ENCODE results near the gene AFF2.

The AFF2 gene

GRCh38 chrX:148763896-148764295 is 263.5 kb downstream of the AFF2 start:
- no peak for ATAC-seq
- TF ChIP-seq, protein P1, sequence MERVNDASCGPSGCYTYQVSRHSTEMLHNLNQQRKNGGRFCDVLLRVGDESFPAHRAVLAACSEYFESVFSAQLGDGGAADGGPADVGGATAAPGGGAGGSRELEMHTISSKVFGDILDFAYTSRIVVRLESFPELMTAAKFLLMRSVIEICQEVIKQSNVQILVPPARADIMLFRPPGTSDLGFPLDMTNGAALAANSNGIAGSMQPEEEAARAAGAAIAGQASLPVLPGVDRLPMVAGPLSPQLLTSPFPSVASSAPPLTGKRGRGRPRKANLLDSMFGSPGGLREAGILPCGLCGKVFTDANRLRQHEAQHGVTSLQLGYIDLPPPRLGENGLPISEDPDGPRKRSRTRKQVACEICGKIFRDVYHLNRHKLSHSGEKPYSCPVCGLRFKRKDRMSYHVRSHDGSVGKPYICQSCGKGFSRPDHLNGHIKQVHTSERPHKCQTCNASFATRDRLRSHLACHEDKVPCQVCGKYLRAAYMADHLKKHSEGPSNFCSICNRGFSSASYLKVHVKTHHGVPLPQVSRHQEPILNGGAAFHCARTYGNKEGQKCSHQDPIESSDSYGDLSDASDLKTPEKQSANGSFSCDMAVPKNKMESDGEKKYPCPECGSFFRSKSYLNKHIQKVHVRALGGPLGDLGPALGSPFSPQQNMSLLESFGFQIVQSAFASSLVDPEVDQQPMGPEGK (CRISPR knock-in tag; IDR thresholded peaks at IDR 0.05; ENCODE audit: borderline replicate concordance), result no peak
- TF ChIP-seq, protein P2, sequence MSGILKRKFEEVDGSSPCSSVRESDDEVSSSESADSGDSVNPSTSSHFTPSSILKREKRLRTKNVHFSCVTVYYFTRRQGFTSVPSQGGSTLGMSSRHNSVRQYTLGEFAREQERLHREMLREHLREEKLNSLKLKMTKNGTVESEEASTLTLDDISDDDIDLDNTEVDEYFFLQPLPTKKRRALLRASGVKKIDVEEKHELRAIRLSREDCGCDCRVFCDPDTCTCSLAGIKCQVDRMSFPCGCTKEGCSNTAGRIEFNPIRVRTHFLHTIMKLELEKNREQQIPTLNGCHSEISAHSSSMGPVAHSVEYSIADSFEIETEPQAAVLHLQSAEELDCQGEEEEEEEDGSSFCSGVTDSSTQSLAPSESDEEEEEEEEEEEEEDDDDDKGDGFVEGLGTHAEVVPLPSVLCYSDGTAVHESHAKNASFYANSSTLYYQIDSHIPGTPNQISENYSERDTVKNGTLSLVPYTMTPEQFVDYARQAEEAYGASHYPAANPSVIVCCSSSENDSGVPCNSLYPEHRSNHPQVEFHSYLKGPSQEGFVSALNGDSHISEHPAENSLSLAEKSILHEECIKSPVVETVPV (CRISPR knock-in tag; IDR thresholded peaks at IDR 0.05), result no peak
- TF ChIP-seq TCF4 (CRISPR knock-in tag; IDR thresholded peaks at IDR 0.05; ENCODE audit: borderline replicate concordance) (no peak), ZFP3 (CRISPR knock-in tag; IDR thresholded peaks at IDR 0.05) (no peak)

GRCh38 chrX:148768296-148768695 is 267.9 kb downstream of the AFF2 start:
- ATAC-seq, result no peak
- TF ChIP-seq, protein P1 (CRISPR knock-in tag; IDR thresholded peaks at IDR 0.05; ENCODE audit: borderline replicate concordance), result no peak
- TF ChIP-seq POU6F1 (CRISPR knock-in tag; IDR thresholded peaks at IDR 0.05; ENCODE audit: borderline replicate concordance, low read depth), result no peak
- TF ChIP-seq ZNF8 (CRISPR knock-in tag; IDR thresholded peaks at IDR 0.05), result no peak
- no peak for TF ChIP-seq ARNTL (CRISPR knock-in tag; IDR thresholded peaks at IDR 0.05; ENCODE audit: borderline replicate concordance, low read depth)
- no peak for TF ChIP-seq ZNF70 (CRISPR knock-in tag; IDR thresholded peaks at IDR 0.05)
- no peak for TF ChIP-seq ZC3H10 (CRISPR knock-in tag; IDR thresholded peaks at IDR 0.05)
- TF ChIP-seq TCF4 (CRISPR knock-in tag; IDR thresholded peaks at IDR 0.05; ENCODE audit: borderline replicate concordance), result no peak
- no peak for TF ChIP-seq GLIS3 (CRISPR knock-in tag; IDR thresholded peaks at IDR 0.05)
- no peak for TF ChIP-seq PPARA (CRISPR knock-in tag; IDR thresholded peaks at IDR 0.05; ENCODE audit: borderline replicate concordance)
- TF ChIP-seq RARB (CRISPR knock-in tag; IDR thresholded peaks at IDR 0.05), result no peak
- no peak for TF ChIP-seq ZFP3 (CRISPR knock-in tag; IDR thresholded peaks at IDR 0.05)
- TF ChIP-seq OSR1 (CRISPR knock-in tag; IDR thresholded peaks at IDR 0.05), result no peak
- TF ChIP-seq TOX (CRISPR knock-in tag; IDR thresholded peaks at IDR 0.05; ENCODE audit: borderline replicate concordance), result no peak
- no peak for TF ChIP-seq ZFP30 (CRISPR knock-in tag; IDR thresholded peaks at IDR 0.05)
- no peak for TF ChIP-seq ISL1 (CRISPR knock-in tag; IDR thresholded peaks at IDR 0.05)
- no peak for TF ChIP-seq BACH2 (CRISPR knock-in tag; IDR thresholded peaks at IDR 0.05; ENCODE audit: borderline replicate concordance)
- no peak for TF ChIP-seq SNAI2 (CRISPR knock-in tag; IDR thresholded peaks at IDR 0.05)
- no peak for TF ChIP-seq CSDC2 (CRISPR knock-in tag; IDR thresholded peaks at IDR 0.05)

DNA sequence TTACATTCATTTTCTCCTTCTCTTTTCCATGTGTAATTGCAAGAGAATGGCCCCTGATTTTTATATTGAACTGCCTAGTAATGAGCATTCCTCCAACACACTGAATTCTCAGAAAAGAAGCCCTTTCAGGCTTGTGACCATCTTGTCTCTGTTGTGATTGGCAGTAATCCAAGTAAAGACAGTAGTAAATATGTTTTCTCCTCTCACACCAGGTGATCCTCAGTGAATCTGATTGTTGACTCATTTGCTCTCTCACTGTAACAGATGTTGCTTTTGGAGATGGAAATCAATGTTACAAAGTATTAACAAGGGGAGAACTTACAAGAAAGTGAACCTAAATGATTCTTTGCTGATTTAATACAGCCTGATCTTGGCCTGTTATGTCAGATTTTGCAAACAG is 271.0 kb downstream of the AFF2 start:
- no peak for ATAC-seq
- TF ChIP-seq ZFP30 (CRISPR knock-in tag; IDR thresholded peaks at IDR 0.05), result no peak
- TF ChIP-seq, protein P1 (CRISPR knock-in tag; IDR thresholded peaks at IDR 0.05; ENCODE audit: borderline replicate concordance), result no peak
- TF ChIP-seq TCF4 (CRISPR knock-in tag; IDR thresholded peaks at IDR 0.05; ENCODE audit: borderline replicate concordance), result no peak
- no peak for TF ChIP-seq RARB (CRISPR knock-in tag; IDR thresholded peaks at IDR 0.05)
- no peak for TF ChIP-seq CSDC2 (CRISPR knock-in tag; IDR thresholded peaks at IDR 0.05)
- TF ChIP-seq, protein P2 (CRISPR knock-in tag; IDR thresholded peaks at IDR 0.05), result no peak
- no peak for TF ChIP-seq ARNTL (CRISPR knock-in tag; IDR thresholded peaks at IDR 0.05; ENCODE audit: borderline replicate concordance, low read depth)
- no peak for TF ChIP-seq ZNF70 (CRISPR knock-in tag; IDR thresholded peaks at IDR 0.05)
- no peak for TF ChIP-seq BACH2 (CRISPR knock-in tag; IDR thresholded peaks at IDR 0.05; ENCODE audit: borderline replicate concordance)
- TF ChIP-seq ESRRG (CRISPR knock-in tag; IDR thresholded peaks at IDR 0.05), result no peak
- TF ChIP-seq, protein P3, sequence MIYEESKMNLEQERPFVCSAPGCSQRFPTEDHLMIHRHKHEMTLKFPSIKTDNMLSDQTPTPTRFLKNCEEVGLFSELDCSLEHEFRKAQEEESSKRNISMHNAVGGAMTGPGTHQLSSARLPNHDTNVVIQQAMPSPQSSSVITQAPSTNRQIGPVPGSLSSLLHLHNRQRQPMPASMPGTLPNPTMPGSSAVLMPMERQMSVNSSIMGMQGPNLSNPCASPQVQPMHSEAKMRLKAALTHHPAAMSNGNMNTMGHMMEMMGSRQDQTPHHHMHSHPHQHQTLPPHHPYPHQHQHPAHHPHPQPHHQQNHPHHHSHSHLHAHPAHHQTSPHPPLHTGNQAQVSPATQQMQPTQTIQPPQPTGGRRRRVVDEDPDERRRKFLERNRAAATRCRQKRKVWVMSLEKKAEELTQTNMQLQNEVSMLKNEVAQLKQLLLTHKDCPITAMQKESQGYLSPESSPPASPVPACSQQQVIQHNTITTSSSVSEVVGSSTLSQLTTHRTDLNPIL (CRISPR knock-in tag; IDR thresholded peaks at IDR 0.05; ENCODE audit: low read depth), result no peak
- no peak for TF ChIP-seq ZC3H10 (CRISPR knock-in tag; IDR thresholded peaks at IDR 0.05)
- no peak for TF ChIP-seq GLIS3 (CRISPR knock-in tag; IDR thresholded peaks at IDR 0.05)
- no peak for TF ChIP-seq OSR1 (CRISPR knock-in tag; IDR thresholded peaks at IDR 0.05)
- TF ChIP-seq PPARA (CRISPR knock-in tag; IDR thresholded peaks at IDR 0.05; ENCODE audit: borderline replicate concordance), result no peak
- no peak for TF ChIP-seq ZFP3 (CRISPR knock-in tag; IDR thresholded peaks at IDR 0.05)
- TF ChIP-seq, protein P4, sequence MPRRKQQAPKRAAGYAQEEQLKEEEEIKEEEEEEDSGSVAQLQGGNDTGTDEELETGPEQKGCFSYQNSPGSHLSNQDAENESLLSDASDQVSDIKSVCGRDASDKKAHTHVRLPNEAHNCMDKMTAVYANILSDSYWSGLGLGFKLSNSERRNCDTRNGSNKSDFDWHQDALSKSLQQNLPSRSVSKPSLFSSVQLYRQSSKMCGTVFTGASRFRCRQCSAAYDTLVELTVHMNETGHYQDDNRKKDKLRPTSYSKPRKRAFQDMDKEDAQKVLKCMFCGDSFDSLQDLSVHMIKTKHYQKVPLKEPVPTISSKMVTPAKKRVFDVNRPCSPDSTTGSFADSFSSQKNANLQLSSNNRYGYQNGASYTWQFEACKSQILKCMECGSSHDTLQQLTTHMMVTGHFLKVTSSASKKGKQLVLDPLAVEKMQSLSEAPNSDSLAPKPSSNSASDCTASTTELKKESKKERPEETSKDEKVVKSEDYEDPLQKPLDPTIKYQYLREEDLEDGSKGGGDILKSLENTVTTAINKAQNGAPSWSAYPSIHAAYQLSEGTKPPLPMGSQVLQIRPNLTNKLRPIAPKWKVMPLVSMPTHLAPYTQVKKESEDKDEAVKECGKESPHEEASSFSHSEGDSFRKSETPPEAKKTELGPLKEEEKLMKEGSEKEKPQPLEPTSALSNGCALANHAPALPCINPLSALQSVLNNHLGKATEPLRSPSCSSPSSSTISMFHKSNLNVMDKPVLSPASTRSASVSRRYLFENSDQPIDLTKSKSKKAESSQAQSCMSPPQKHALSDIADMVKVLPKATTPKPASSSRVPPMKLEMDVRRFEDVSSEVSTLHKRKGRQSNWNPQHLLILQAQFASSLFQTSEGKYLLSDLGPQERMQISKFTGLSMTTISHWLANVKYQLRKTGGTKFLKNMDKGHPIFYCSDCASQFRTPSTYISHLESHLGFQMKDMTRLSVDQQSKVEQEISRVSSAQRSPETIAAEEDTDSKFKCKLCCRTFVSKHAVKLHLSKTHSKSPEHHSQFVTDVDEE (CRISPR knock-in tag; IDR thresholded peaks at IDR 0.05), result no peak
- TF ChIP-seq SNAI2 (CRISPR knock-in tag; IDR thresholded peaks at IDR 0.05), result no peak
